CD14-positive monocyte (primary cell): Measurements from ENCODE around the gene KRT35. TPM values are rescaled to one million over a fixed set of nuclear protein-coding genes. Genes with fewer than 3 reads are reported as not detected.

Experiments used
- DNase-seq, 3 donors: peaks; one replicate each; pipeline ENCODE4 v3.0.0-alpha.2; 2011 to 2022
- H2AFZ ChIP-seq: 2 replicates; pipeline ENCODE4 v1.6.0; 2012; ENCODE audit warnings: mild to moderate bottlenecking, low read depth, low read length, inconsistent platforms; ENCODE audit not compliant: insufficient read depth, poor library complexity, severe bottlenecking
- H3K27ac ChIP-seq, 2 donors: 1 replicate in 1 of 2; 2 replicates in 1 of 2; pipeline ENCODE4 v1.5.1; 2012 to 2013; ENCODE audit warnings: low read length in 2 of 2, control low read depth in 1 of 2, inconsistent platforms in 1 of 2, low read depth in 1 of 2, mild to moderate bottlenecking in 1 of 2
- H3K27me3 ChIP-seq, 2 donors: one replicate each; pipeline versions ENCODE4 v1.6.0 to v1.6.1; 2011 to 2013; ENCODE audit warnings: low read length in 2 of 2; ENCODE audit not compliant: control insufficient read depth in 2 of 2, insufficient read depth in 2 of 2
- H3K36me3 ChIP-seq, 2 donors: replicated peaks in 1 of 2; 1 replicate in 1 of 2; 2 replicates in 1 of 2; pipeline versions ENCODE4 v1.5.1 to v1.6.1; 2012 to 2013; ENCODE audit warnings: low read length in 2 of 2, control low read depth in 1 of 2, inconsistent platforms in 1 of 2, mild to moderate bottlenecking in 1 of 2; ENCODE audit not compliant: insufficient read depth in 2 of 2, control insufficient read depth in 1 of 2
- H3K4me1 ChIP-seq, 2 donors: 1 replicate in 1 of 2; 2 replicates in 1 of 2; pipeline versions ENCODE4 v1.5.1 to v1.6.1; 2012 to 2013; ENCODE audit warnings: low read length in 2 of 2, control low read depth in 1 of 2, inconsistent platforms in 1 of 2, mild to moderate bottlenecking in 1 of 2, moderate library complexity in 1 of 2; ENCODE audit not compliant: insufficient read depth in 2 of 2, control insufficient read depth in 1 of 2
- H3K4me2 ChIP-seq: replicated peaks from 2 replicates; pipeline ENCODE3; 2012; ENCODE audit warnings: low read length, moderate library complexity, mild to moderate bottlenecking; ENCODE audit not compliant: poor library complexity, severe bottlenecking; ENCODE audit errors: extremely low read depth
- H3K4me3 ChIP-seq, 3 experiments: fragments of 200-600 bp in 1 of 3; sonication (generic) in 1 of 3; replicated peaks in 1 of 3; 1 replicate in 2 of 3; 2 replicates in 1 of 3; pipeline ENCODE4 v1.5.1; 2011 to 2013; ENCODE audit warnings: low read length in 3 of 3, mild to moderate bottlenecking in 3 of 3, control low read depth in 2 of 3, low read depth in 2 of 3, inconsistent platforms in 1 of 3, moderate library complexity in 1 of 3
- H3K79me2 ChIP-seq: 2 replicates; pipeline ENCODE4 v1.6.0; 2012; ENCODE audit warnings: mild to moderate bottlenecking, control low read depth, inconsistent platforms, low read length, moderate library complexity; ENCODE audit not compliant: insufficient read depth
- H3K9ac ChIP-seq: 2 replicates; pipeline ENCODE4 v1.6.0; 2017; ENCODE audit warnings: low read length, mild to moderate bottlenecking; ENCODE audit not compliant: insufficient read depth, poor library complexity, severe bottlenecking
- H3K9me3 ChIP-seq, 2 donors: replicated peaks in 1 of 2; 1 replicate in 1 of 2; 2 replicates in 1 of 2; pipeline versions ENCODE4 v1.5.1 to v1.6.1; 2012 to 2013; ENCODE audit warnings: low read length in 2 of 2, control low read depth in 1 of 2; ENCODE audit not compliant: control insufficient read depth in 1 of 2, insufficient read depth in 1 of 2
- H4K20me1 ChIP-seq: 2 replicates; pipeline ENCODE4 v1.6.0; 2012; ENCODE audit warnings: mild to moderate bottlenecking, low read length, control low read depth, moderate library complexity; ENCODE audit not compliant: insufficient read depth
- H3K27ac Mint-ChIP-seq, 7 donors: one replicate each; pipeline ENCODE4 v1.8.0; 2020; ENCODE audit warnings: mild to moderate bottlenecking in 7 of 7, mixed read lengths in 7 of 7, moderate library complexity in 6 of 7, inconsistent platforms in 2 of 7
- H3K27me3 Mint-ChIP-seq, 3 donors: one replicate each; pipeline ENCODE4 v1.8.0; 2021 to 2022; ENCODE audit warnings: low read depth in 3 of 3, mild to moderate bottlenecking in 3 of 3, mixed read lengths in 3 of 3, moderate library complexity in 3 of 3, inconsistent platforms in 1 of 3
- H3K36me3 Mint-ChIP-seq, 2 donors: one replicate each; pipeline ENCODE4 v1.8.0; 2020; ENCODE audit warnings: mixed read lengths in 2 of 2, inconsistent platforms in 1 of 2, mild to moderate bottlenecking in 1 of 2
- H3K4me1 Mint-ChIP-seq: one replicate; pipeline ENCODE4 v1.8.0; 2020; ENCODE audit warnings: mild to moderate bottlenecking, mixed read lengths
- H3K4me3 Mint-ChIP-seq, 2 donors: one replicate each; pipeline ENCODE4 v1.8.0; 2020; ENCODE audit warnings: mild to moderate bottlenecking in 2 of 2, mixed read lengths in 2 of 2, moderate library complexity in 1 of 2
- H3K9me3 Mint-ChIP-seq, 7 donors: one replicate each; pipeline ENCODE4 v1.8.0; 2020 to 2022; ENCODE audit warnings: mixed read lengths in 7 of 7, mild to moderate bottlenecking in 6 of 7, moderate library complexity in 6 of 7, inconsistent platforms in 2 of 7
- CTCF ChIP-seq: fragments of 200-600 bp; IDR thresholded peaks from one replicate; pipeline ENCODE4 v1.8.0; 2022; ENCODE audit warnings: antibody characterized with exemption, mild to moderate bottlenecking
- WGBS: methylation state at CpG from one replicate; pipeline ENCODE4 v1.1.5; 2013; ENCODE audit warnings: missing lambda C conversion rate; ENCODE audit not compliant: insufficient coverage; 5-methylcytosine and 5-hydroxymethylcytosine counted together
- intact Hi-C, 2 donors: fragments of 100-400 bp; cut with micrococcal nuclease; formaldehyde crosslinking; loops; one replicate each; pipeline versions ENCODE4 v1.15.0 to v1.15.1; 2023
- polyA plus RNA-seq, 3 donors: library from polyadenylated mRNA; depleted of rRNA in 1 of 3; unstranded in 2 of 3; stranded (reverse) in 1 of 3; fragments of 300-500 nt in 2 of 3; fragments of >200 nt in 1 of 3; fragmentation: Illumina TruSeq in 2 of 3; gene quantifications; 1 replicate in 2 of 3; 2 replicates in 1 of 3; pipeline ENCODE4 v1.2.3, GENCODE V29; 2012 to 2021

The KRT35 gene
- polyA plus RNA-seq, 3 donors: not detected

- no peaks in the 10 kb centered on the region for H3K79me2 ChIP-seq
- no peaks in the 10 kb centered on the region for H3K9me3 ChIP-seq
- no peaks in the 10 kb centered on the region for H3K36me3 ChIP-seq
- no peak overlapping the region for H3K4me3 ChIP-seq
- H3K36me3 Mint-ChIP-seq: no peaks in the 10 kb centered on the region
- peaks cover 5 to 8% (median 6%) of the 10 kb centered on the region in 3 donors for H3K27me3 Mint-ChIP-seq
- no peak overlapping the region for H3K27ac Mint-ChIP-seq
- H2AFZ ChIP-seq: no peak overlapping the region
- peaks cover 9 to 10% of the 10 kb centered on the region in 2 donors for H3K4me1 ChIP-seq
- H3K9me3 Mint-ChIP-seq: no peaks in the 10 kb centered on the region
- H3K4me1 Mint-ChIP-seq: peaks cover 12% of the 10 kb centered on the region
- H3K4me2 ChIP-seq: no peak overlapping the region
- no peaks in the 10 kb centered on the region for H3K27me3 ChIP-seq
- no peak for DNase-seq
- H4K20me1 ChIP-seq: no peaks in the 10 kb centered on the region
- 89% methylated on average over 7 of the region's 9 CpGs for WGBS
- no peak for TF ChIP-seq CTCF
- H3K27ac ChIP-seq: no peak overlapping the region
- H3K4me3 Mint-ChIP-seq: no peak overlapping the region
- intact Hi-C loops: no loop called here
- H3K9ac ChIP-seq: no peak overlapping the region
Observed at GRCh38 chr17:41483531-41483930, 2.6 kb upstream of the KRT35 start.

- peak overlapping the region in 1 of 7 donors; percentile 89 for H3K27ac Mint-ChIP-seq
Observed at GRCh38 chr17:41480581-41480980, 370 bp downstream of the KRT35 start.

More at GRCh38 chr17:41480581-41480980, 370 bp downstream of the KRT35 start:
- H3K27me3 Mint-ChIP-seq: peaks cover 5 to 8% (median 6%) of the 10 kb centered on the region in 3 donors
- WGBS: 93% methylated on average over 6 of the region's 10 CpGs
- H3K9me3 ChIP-seq: no peaks in the 10 kb centered on the region
- no peak overlapping the region for H3K4me3 Mint-ChIP-seq
- H3K79me2 ChIP-seq: no peaks in the 10 kb centered on the region
- peaks cover 9 to 10% of the 10 kb centered on the region in 2 donors for H3K4me1 ChIP-seq
- no peak overlapping the region for H3K27ac ChIP-seq
- peaks cover 10% of the 10 kb centered on the region for H3K4me1 Mint-ChIP-seq
- H4K20me1 ChIP-seq: no peaks in the 10 kb centered on the region
- no peak for DNase-seq
- no peak overlapping the region for H3K4me3 ChIP-seq
- H3K4me2 ChIP-seq: no peak overlapping the region
- H3K9ac ChIP-seq: no peak overlapping the region
- H2AFZ ChIP-seq: no peak overlapping the region
- H3K9me3 Mint-ChIP-seq: no peaks in the 10 kb centered on the region
- intact Hi-C loops: no loop called here
- no peaks in the 10 kb centered on the region for H3K36me3 ChIP-seq
- H3K27me3 ChIP-seq: no peaks in the 10 kb centered on the region
- no peak for TF ChIP-seq CTCF
- no peaks in the 10 kb centered on the region for H3K36me3 Mint-ChIP-seq
